GM19023 (cell line): ENCODE measurements around the gene ADAMTSL1.
A peak's percentile ranks its signal among the peaks of the same experiment; 100 is the strongest.

Source experiments
- ATAC-seq: cut with Tn5 transposase; IDR thresholded peaks from one replicate; pipeline ENCODE4 v1.9.1; 2021; ENCODE audit warnings: mild to moderate bottlenecking, moderate library complexity; ENCODE audit not compliant: unreplicated experiment

ADAMTSL1 gene

GRCh38 chr9:18888290-18888689 lies 414.3 kb downstream of the ADAMTSL1 start:
- ATAC-seq: no peak

GRCh38 chr9:18889550-18889949 lies 415.6 kb downstream of the ADAMTSL1 start:
- ATAC-seq: no peak

GRCh38 chr9:18890372-18890771 lies 416.4 kb downstream of the ADAMTSL1 start:
- ATAC-seq: peak; percentile 57

GRCh38 chr9:18891946-18892670 lies 418.2 kb downstream of the ADAMTSL1 start:
- no peak for ATAC-seq

- no peak for ATAC-seq
These were observed 419.1 kb downstream of the ADAMTSL1 start for GRCh38 chr9:18893046-18893445.

- no peak for ATAC-seq
These were observed 419.5 kb downstream of the ADAMTSL1 start for GRCh38 chr9:18893491-18893890.

- ATAC-seq: no peak
These were observed 422.1 kb downstream of the ADAMTSL1 start for GRCh38 chr9:18896004-18896403.

- no peak for ATAC-seq
These were observed 422.7 kb downstream of the ADAMTSL1 start for GRCh38 chr9:18896531-18897179.

- ATAC-seq: no peak
These were observed 429.5 kb downstream of the ADAMTSL1 start for GRCh38 chr9:18903450-18903849.

- ATAC-seq: no peak
These were observed 431.3 kb downstream of the ADAMTSL1 start for GRCh38 chr9:18905028-18905882.

- no peak for ATAC-seq
These were observed 432.1 kb downstream of the ADAMTSL1 start for GRCh38 chr9:18905883-18906629.

- no peak for ATAC-seq
These were observed 432.9 kb downstream of the ADAMTSL1 start for GRCh38 chr9:18906656-18907395.

GRCh38 chr9:18907927-18908625 lies 434.1 kb downstream of the ADAMTSL1 start:
- ATAC-seq: no peak

- no peak for ATAC-seq
These were observed 435.4 kb downstream of the ADAMTSL1 start for GRCh38 chr9:18909140-18910018.

GRCh38 chr9:18910435-18910834 lies 436.5 kb downstream of the ADAMTSL1 start:
- no peak for ATAC-seq

- no peak for ATAC-seq
These were observed 437.0 kb downstream of the ADAMTSL1 start for GRCh38 chr9:18910916-18911315.

- no peak for ATAC-seq
These were observed 437.9 kb downstream of the ADAMTSL1 start for GRCh38 chr9:18911714-18912342.
